OCI-LY3 (cell line): Measurements from ENCODE around the gene CAMK1D.

Experiments used
- H2AFZ ChIP-seq: fragments of 200-600, 300-600 bp; shearing (Covaris generic); 2 replicates; pipeline ENCODE4 v1.6.0; 2014; ENCODE audit warnings: antibody characterized with exemption, low read depth, low read length
- H3K27ac ChIP-seq: fragments of 200-600, 300-600 bp; sonication (generic); 2 replicates; pipeline ENCODE4 v1.5.1; 2014; ENCODE audit warnings: mild to moderate bottlenecking, low read length, moderate library complexity, mixed read lengths
- H3K27me3 ChIP-seq: fragments of 200-600, 300-600 bp; sonication (generic); 2 replicates; pipeline ENCODE4 v1.6.1; 2014; ENCODE audit warnings: low read depth, low read length, mixed read lengths
- H3K36me3 ChIP-seq: fragments of 200-600, 300-600 bp; sonication (generic); replicated peaks from 2 replicates; pipeline ENCODE3; 2014; ENCODE audit warnings: low read depth, low read length, mixed read lengths
- H3K4me1 ChIP-seq: fragments of 300-600, 200-600 bp; sonication (generic); 2 replicates; pipeline ENCODE4 v1.6.1; 2014; ENCODE audit warnings: low read length, mixed read lengths
- H3K4me2 ChIP-seq: fragments of 200-600, 300-600 bp; sonication (generic); 2 replicates; pipeline ENCODE4 v1.6.1; 2014; ENCODE audit warnings: low read length, mixed read lengths
- H3K4me3 ChIP-seq: fragments of 300-600, 200-600 bp; sonication (generic); 2 replicates; pipeline ENCODE4 v1.5.1; 2014; ENCODE audit warnings: antibody characterized with exemption, mild to moderate bottlenecking, low read length, moderate library complexity
- H3K79me2 ChIP-seq: fragments of 300-600, 200-600 bp; shearing (Covaris generic); 2 replicates; pipeline ENCODE4 v1.6.1; 2014; ENCODE audit warnings: mild to moderate bottlenecking, low read length, mixed read lengths
- H3K9ac ChIP-seq: fragments of 300-600, 200-600 bp; shearing (Covaris generic); 2 replicates; pipeline ENCODE4 v1.6.0; 2014; ENCODE audit warnings: mild to moderate bottlenecking, low read length, moderate library complexity
- H3K9me3 ChIP-seq: fragments of 200-600, 300-600 bp; shearing (Covaris generic); 2 replicates; pipeline ENCODE4 v1.6.1; 2014; ENCODE audit warnings: low read length, mixed read lengths; ENCODE audit not compliant: insufficient read depth
- H4K20me1 ChIP-seq: fragments of 200-600, 300-600 bp; sonication (generic); 2 replicates; pipeline ENCODE4 v1.6.1; 2016; ENCODE audit warnings: low read length, mixed read lengths; ENCODE audit not compliant: insufficient read depth
- CTCF ChIP-seq: fragments of 200-600, 300-600 bp; sonication (generic); IDR thresholded peaks from 2 replicates; pipeline ENCODE4 v1.5.1; 2014; ENCODE audit warnings: antibody characterized with exemption, low read length, low read depth
- EZH2phosphoT487 ChIP-seq: fragments of 200-600 bp; shearing (Covaris generic); IDR thresholded peaks from 2 replicates; pipeline ENCODE4 v1.6.1; 2018; ENCODE audit warnings: antibody characterized with exemption, mixed run types, low read depth

Gene CAMK1D

GRCh38 chr10:12825260-12825849 is 476.0 kb downstream of the CAMK1D start:
- Histone ChIP-seq H3K27me3 (no peaks in the 10 kb centered on the region), H3K27ac (no peak overlapping the region), H3K4me1 (no peaks in the 10 kb centered on the region), H3K4me3 (no peak overlapping the region), H3K36me3 (peaks cover 5% of the 10 kb centered on the region), H3K79me2 (no peaks in the 10 kb centered on the region), H3K9me3 (no peaks in the 10 kb centered on the region), H3K4me2 (no peak overlapping the region), H3K9ac (no peak overlapping the region), H2AFZ (no peak overlapping the region), H4K20me1 (no peaks in the 10 kb centered on the region)
- TF ChIP-seq EZH2phosphoT487: no peak
- TF ChIP-seq CTCF: no peak

- no peak overlapping the region for H3K4me2 ChIP-seq
- no peak overlapping the region for H2AFZ ChIP-seq
- no peaks in the 10 kb centered on the region for H3K9me3 ChIP-seq
- no peak overlapping the region for H3K9ac ChIP-seq
- TF ChIP-seq CTCF (no peak), EZH2phosphoT487 (no peak)
- no peaks in the 10 kb centered on the region for H3K79me2 ChIP-seq
- no peaks in the 10 kb centered on the region for H3K4me1 ChIP-seq
- H3K27me3 ChIP-seq: no peaks in the 10 kb centered on the region
- no peaks in the 10 kb centered on the region for H4K20me1 ChIP-seq
- peaks cover 5% of the 10 kb centered on the region for H3K36me3 ChIP-seq
- H3K27ac ChIP-seq: no peak overlapping the region
- no peak overlapping the region for H3K4me3 ChIP-seq
Measured at GRCh38 chr10:12826800-12827372, 477.5 kb downstream of the CAMK1D start.

- Histone ChIP-seq H4K20me1 (no peaks in the 10 kb centered on the region), H3K79me2 (no peaks in the 10 kb centered on the region), H3K36me3 (peaks cover 5% of the 10 kb centered on the region), H3K9me3 (no peaks in the 10 kb centered on the region), H3K9ac (no peak overlapping the region), H3K4me3 (no peak overlapping the region), H3K27me3 (no peaks in the 10 kb centered on the region), H3K4me2 (no peak overlapping the region), H3K4me1 (no peaks in the 10 kb centered on the region), H3K27ac (no peak overlapping the region), H2AFZ (no peak overlapping the region)
- no peak for TF ChIP-seq CTCF
- TF ChIP-seq EZH2phosphoT487: no peak
Measured at GRCh38 chr10:12828736-12829135, 479.4 kb downstream of the CAMK1D start.

- no peak overlapping the region for H3K9ac ChIP-seq
- H4K20me1 ChIP-seq: no peaks in the 10 kb centered on the region
- TF ChIP-seq EZH2phosphoT487: no peak
- TF ChIP-seq CTCF: no peak
- H3K27me3 ChIP-seq: no peaks in the 10 kb centered on the region
- H3K4me1 ChIP-seq: no peaks in the 10 kb centered on the region
- no peaks in the 10 kb centered on the region for H3K9me3 ChIP-seq
- H3K27ac ChIP-seq: no peak overlapping the region
- no peak overlapping the region for H3K4me2 ChIP-seq
- H2AFZ ChIP-seq: no peak overlapping the region
- H3K36me3 ChIP-seq: peaks cover 5% of the 10 kb centered on the region
- no peak overlapping the region for H3K4me3 ChIP-seq
- H3K79me2 ChIP-seq: no peaks in the 10 kb centered on the region
Measured at GRCh38 chr10:12829831-12830390, 480.6 kb downstream of the CAMK1D start.
